ENCODE measurements around the gene ALDH1A3. TPM values are rescaled to one million over a fixed set of nuclear protein-coding genes. Genes with fewer than 3 reads are reported as not detected.

The ALDH1A3 gene
- 1.6 and 2.0 TPM in 2 replicates for polyA plus RNA-seq (2013)

DNA sequence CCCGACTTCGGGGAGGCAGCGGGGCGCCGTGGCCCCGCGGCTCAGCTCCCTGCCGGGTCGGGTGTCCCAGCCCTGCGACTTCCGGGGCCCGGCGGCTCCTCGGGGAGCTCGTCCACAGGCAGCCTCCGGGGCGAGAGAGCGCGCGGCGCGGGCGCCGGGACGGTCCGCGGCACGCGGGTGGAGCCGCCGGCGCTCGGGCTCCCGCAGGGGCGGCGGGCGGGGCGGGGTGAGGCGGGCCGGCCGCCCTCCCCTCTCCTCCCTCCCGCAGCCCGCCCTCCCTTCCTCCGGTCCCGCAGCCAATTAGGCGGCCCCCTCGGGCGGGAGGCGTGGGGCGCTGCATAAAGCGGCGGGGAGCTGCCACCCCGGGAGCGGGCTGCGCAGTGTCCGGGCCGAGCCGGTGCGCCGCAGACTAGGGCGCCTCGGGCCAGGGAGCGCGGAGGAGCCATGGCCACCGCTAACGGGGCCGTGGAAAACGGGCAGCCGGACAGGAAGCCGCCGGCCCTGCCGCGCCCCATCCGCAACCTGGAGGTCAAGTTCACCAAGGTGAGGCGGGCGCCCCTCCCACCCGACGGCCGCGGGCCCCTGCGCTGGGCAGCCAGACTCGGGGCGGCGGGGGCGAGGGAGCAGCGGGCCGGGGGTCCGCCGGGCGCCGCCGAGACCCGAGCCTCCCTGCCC is at the start of gene ALDH1A3:
Gene ALDH1A3 (plus strand): TSS at position 368 of the 675 bp plus-strand sequence. CDS start 77 bp downstream, at position 445.
- peaks cover 0 to 9% of the 10 kb centered on the region in 2 experiments for H3K4me1 ChIP-seq (ENCODE audit: control insufficient read depth in 1 of 2, insufficient read depth in 2 of 2, low read length in 2 of 2)
- H3K18ac ChIP-seq (ENCODE audit: low read length), result no peak within 1 kb of the TSS
- peak within 1 kb of the TSS; percentile 51 for H2AFZ ChIP-seq (ENCODE audit: insufficient read depth, low read length, poor library complexity)
- no peaks in the 10 kb centered on the region for H3K79me2 ChIP-seq (ENCODE audit: control insufficient read depth, insufficient read depth, low read length, poor library complexity)
- no peak within 1 kb of the TSS for H3K27ac ChIP-seq (ENCODE audit: low read depth, low read length)
- H2BK120ac ChIP-seq (ENCODE audit: insufficient read depth, low read length, poor library complexity), result no peak within 1 kb of the TSS
- H3K36me3 ChIP-seq (ENCODE audit: control insufficient read depth in 1 of 2, insufficient read depth in 2 of 2, low read length in 2 of 2), result no peaks in the 10 kb centered on the region
- H3K27me3 ChIP-seq (ENCODE audit: insufficient read depth, low read length), result peaks cover 37% of the 10 kb centered on the region
- no CpG with 5 or more reads among the region's 93 CpGs for WGBS (ENCODE audit: extremely low coverage, insufficient coverage, insufficient read length)
- H2BK12ac ChIP-seq (ENCODE audit: low read length), result no peak within 1 kb of the TSS
- peak in 1 of 2 donors; percentile 16 for DNase-seq
- no peak within 1 kb of the TSS for H2AK5ac ChIP-seq (ENCODE audit: low read length)
- H3K79me1 ChIP-seq (ENCODE audit: low read length), result no peaks in the 10 kb centered on the region
- no peak within 1 kb of the TSS for H4K8ac ChIP-seq (ENCODE audit: low read depth, low read length)
- no peak within 1 kb of the TSS for H4K91ac ChIP-seq (ENCODE audit: low read depth, low read length)
- H3K9me3 ChIP-seq (ENCODE audit: insufficient read depth, low read depth, low read length), result peaks cover 2% of the 10 kb centered on the region
- peak within 1 kb of the TSS; percentile 69 for H3K4me3 ChIP-seq (ENCODE audit: low read depth, low read length)
- H3K9ac ChIP-seq (ENCODE audit: low read length), result no peak within 1 kb of the TSS
- peak within 1 kb of the TSS; percentile 83 for H3K4me2 ChIP-seq (ENCODE audit: low read length)
- no peak within 1 kb of the TSS for H2BK5ac ChIP-seq (ENCODE audit: low read depth, low read length, poor library complexity)
- no peak within 1 kb of the TSS for H3K14ac ChIP-seq (ENCODE audit: low read length)
- H3K4ac ChIP-seq (ENCODE audit: low read depth, low read length), result no peak within 1 kb of the TSS
- H4K12ac ChIP-seq (ENCODE audit: low read depth, low read length), result no peak within 1 kb of the TSS
- H3K23ac ChIP-seq (ENCODE audit: low read length), result no peak within 1 kb of the TSS

DNA sequence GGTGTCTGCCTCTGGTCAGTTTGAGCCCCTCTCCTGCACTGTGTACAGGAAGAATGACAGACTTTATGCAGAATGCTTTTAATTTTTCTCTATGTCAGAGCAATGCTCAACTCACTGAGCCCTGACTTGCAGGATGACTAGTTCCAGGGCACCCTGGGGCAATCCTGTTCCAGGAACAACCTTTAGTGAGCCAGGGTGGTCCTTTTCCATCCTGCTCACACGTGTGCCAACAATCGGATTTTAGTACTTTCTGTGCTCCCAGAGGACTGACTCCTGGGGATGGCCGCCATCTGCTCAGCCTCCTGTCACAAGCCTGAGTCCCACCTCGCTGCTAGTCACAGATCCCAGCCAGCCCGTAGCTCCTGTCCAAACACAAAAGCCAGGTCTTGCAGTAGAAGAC is 48.2 kb upstream of the ALDH1A3 start:
- Histone ChIP-seq H3K4me3 (ENCODE audit: low read depth, low read length) (no peak overlapping the region), H2AK5ac (ENCODE audit: low read length) (no peak overlapping the region), H3K9ac (ENCODE audit: low read length) (no peak overlapping the region), H3K4me1 (ENCODE audit: control insufficient read depth in 1 of 2, insufficient read depth in 2 of 2, low read length in 2 of 2) (peaks cover 5 to 9% of the 10 kb centered on the region in 2 experiments), H3K23ac (ENCODE audit: low read length) (no peak overlapping the region), H3K36me3 (ENCODE audit: control insufficient read depth in 1 of 2, insufficient read depth in 2 of 2, low read length in 2 of 2) (no peaks in the 10 kb centered on the region), H3K27me3 (ENCODE audit: insufficient read depth, low read length) (no peaks in the 10 kb centered on the region), H4K91ac (ENCODE audit: low read depth, low read length) (no peak overlapping the region), H3K14ac (ENCODE audit: low read length) (no peak overlapping the region), H4K12ac (ENCODE audit: low read depth, low read length) (no peak overlapping the region), H2BK12ac (ENCODE audit: low read length) (no peak overlapping the region), H3K18ac (ENCODE audit: low read length) (no peak overlapping the region), H4K8ac (ENCODE audit: low read depth, low read length) (no peak overlapping the region), H3K27ac (ENCODE audit: low read depth, low read length) (no peak overlapping the region), H3K79me2 (ENCODE audit: control insufficient read depth, insufficient read depth, low read length, poor library complexity) (no peaks in the 10 kb centered on the region), H2BK120ac (ENCODE audit: insufficient read depth, low read length, poor library complexity) (no peak overlapping the region), H3K4me2 (ENCODE audit: low read length) (no peak overlapping the region), H3K79me1 (ENCODE audit: low read length) (peaks cover 3% of the 10 kb centered on the region), H3K4ac (ENCODE audit: low read depth, low read length) (no peak overlapping the region), H3K9me3 (ENCODE audit: insufficient read depth, low read depth, low read length) (peaks cover 1% of the 10 kb centered on the region), H2BK5ac (ENCODE audit: low read depth, low read length, poor library complexity) (no peak overlapping the region), H2AFZ (ENCODE audit: insufficient read depth, low read length, poor library complexity) (no peak overlapping the region)
- peak in 1 of 2 donors; percentile 24 for DNase-seq
- no CpG with 5 or more reads among the region's 5 CpGs for WGBS (ENCODE audit: extremely low coverage, insufficient coverage, insufficient read length)

DNA sequence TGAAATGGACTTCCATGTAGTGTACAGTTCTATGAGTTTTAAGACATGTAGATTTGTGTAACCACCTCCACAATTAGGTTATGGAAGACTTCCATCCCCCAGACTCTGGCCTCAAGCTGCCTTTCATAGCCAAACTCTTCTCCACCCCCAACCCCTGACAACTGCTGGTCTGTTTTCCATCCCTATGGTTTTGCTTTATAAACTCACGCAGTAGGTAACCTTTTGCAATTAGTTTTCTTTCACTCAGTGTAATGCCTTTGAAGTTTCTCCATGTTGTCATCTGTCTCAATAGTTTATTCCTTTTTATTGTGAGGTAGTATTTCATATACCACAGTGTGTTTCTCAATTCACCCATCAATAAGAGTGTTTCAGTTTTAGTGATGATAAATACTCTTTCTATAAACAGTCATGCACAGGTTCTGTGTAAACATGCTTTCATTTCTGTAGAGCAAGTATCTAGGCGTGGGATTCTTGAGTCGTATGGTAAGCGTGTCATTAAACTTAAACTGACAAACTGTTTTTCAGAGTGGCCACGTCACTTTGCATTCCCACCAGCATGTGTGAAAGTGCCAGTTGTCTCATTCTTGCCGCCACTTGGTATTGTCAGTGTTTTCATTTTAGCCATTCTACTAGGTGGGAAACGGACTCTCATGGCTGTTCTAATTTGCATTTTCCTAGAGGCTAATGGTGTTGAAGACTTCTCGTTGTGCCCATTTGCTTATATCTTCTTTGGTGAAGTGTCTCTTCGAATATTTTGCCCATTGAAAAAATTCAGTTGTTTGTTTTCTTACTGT is 47.3 kb upstream of the ALDH1A3 start:
- WGBS (ENCODE audit: extremely low coverage, insufficient coverage, insufficient read length), result no CpG with 5 or more reads among the region's 9 CpGs
- Histone ChIP-seq H3K4me3 (ENCODE audit: low read depth, low read length) (no peak overlapping the region), H3K4me1 (ENCODE audit: control insufficient read depth in 1 of 2, insufficient read depth in 2 of 2, low read length in 2 of 2) (peaks cover 5 to 9% of the 10 kb centered on the region in 2 experiments)

DNA sequence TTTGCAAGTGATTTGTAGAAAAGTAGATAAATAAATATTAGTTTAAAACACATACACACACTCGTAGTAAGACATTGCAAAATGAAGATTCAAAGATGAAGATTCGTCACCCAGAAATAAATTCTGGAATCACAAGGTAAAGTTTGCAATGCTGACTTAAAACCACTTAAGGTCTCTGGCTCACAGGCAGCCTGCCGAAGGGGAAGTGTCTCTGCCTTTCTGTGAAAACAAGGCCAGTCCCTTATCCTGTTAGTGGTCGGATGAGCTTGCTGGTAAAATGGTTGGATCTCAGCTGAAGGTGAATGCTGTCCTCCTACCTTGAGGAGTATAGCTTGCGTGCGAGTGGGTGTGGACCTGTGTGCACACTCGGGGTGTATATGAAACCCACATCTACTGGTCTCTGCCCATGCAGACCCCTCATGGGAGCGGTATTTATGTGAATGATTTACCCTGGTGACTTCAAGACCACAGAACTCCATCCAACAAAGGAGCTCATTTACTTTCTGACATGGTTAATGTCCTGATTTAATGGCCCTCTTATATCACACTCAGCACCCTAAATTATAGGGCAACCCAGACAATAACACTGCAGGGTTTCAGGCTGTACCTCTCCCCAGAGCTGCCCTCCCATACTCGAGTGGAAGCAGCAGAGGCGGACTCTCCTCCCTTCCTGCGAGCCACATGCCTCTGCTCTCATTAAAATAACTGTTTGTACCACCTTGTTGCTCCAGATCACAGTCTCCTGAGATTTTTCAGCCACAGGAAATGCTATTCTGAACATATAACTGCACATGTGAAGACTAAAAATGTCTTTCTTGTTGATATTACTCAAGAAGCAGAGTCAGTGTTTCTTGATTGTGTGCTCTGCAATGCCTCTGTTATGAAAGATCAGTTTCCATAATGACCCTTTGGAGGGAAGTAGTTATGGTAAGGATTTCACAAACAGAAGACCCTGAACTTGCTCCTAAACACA is 45.9 kb upstream of the ALDH1A3 start:
- Histone ChIP-seq H2BK120ac (ENCODE audit: insufficient read depth, low read length, poor library complexity) (no peak overlapping the region), H3K27ac (ENCODE audit: low read depth, low read length) (no peak overlapping the region)

More for the DNA sequence above, 47.3 kb upstream of the ALDH1A3 start:
- DNase-seq, result no peak
- H3K4me2 ChIP-seq (ENCODE audit: low read length), result no peak overlapping the region
- no peaks in the 10 kb centered on the region for H3K79me2 ChIP-seq (ENCODE audit: control insufficient read depth, insufficient read depth, low read length, poor library complexity)
- no peak overlapping the region for H2BK120ac ChIP-seq (ENCODE audit: insufficient read depth, low read length, poor library complexity)
- no peak overlapping the region for H3K4ac ChIP-seq (ENCODE audit: low read depth, low read length)
- no peak overlapping the region for H2BK12ac ChIP-seq (ENCODE audit: low read length)
- no peak overlapping the region for H2AK5ac ChIP-seq (ENCODE audit: low read length)
- H3K79me1 ChIP-seq (ENCODE audit: low read length), result peaks cover 3% of the 10 kb centered on the region
- H4K91ac ChIP-seq (ENCODE audit: low read depth, low read length), result no peak overlapping the region
- H3K9me3 ChIP-seq (ENCODE audit: insufficient read depth, low read depth, low read length), result peaks cover 1% of the 10 kb centered on the region
- no peak overlapping the region for H4K8ac ChIP-seq (ENCODE audit: low read depth, low read length)
- H4K12ac ChIP-seq (ENCODE audit: low read depth, low read length), result no peak overlapping the region
- no peak overlapping the region for H3K14ac ChIP-seq (ENCODE audit: low read length)
- H3K27me3 ChIP-seq (ENCODE audit: insufficient read depth, low read length), result no peaks in the 10 kb centered on the region
- H3K36me3 ChIP-seq (ENCODE audit: control insufficient read depth in 1 of 2, insufficient read depth in 2 of 2, low read length in 2 of 2), result no peaks in the 10 kb centered on the region
- H3K23ac ChIP-seq (ENCODE audit: low read length), result no peak overlapping the region
- no peak overlapping the region for H3K9ac ChIP-seq (ENCODE audit: low read length)
- no peak overlapping the region for H3K27ac ChIP-seq (ENCODE audit: low read depth, low read length)
- H2BK5ac ChIP-seq (ENCODE audit: low read depth, low read length, poor library complexity), result no peak overlapping the region
- H3K18ac ChIP-seq (ENCODE audit: low read length), result no peak overlapping the region
- H2AFZ ChIP-seq (ENCODE audit: insufficient read depth, low read length, poor library complexity), result no peak overlapping the region

More for the DNA sequence above, 45.9 kb upstream of the ALDH1A3 start:
- H3K27me3 ChIP-seq (ENCODE audit: insufficient read depth, low read length), result no peaks in the 10 kb centered on the region
- no peak overlapping the region for H2BK12ac ChIP-seq (ENCODE audit: low read length)
- H3K79me2 ChIP-seq (ENCODE audit: control insufficient read depth, insufficient read depth, low read length, poor library complexity), result no peaks in the 10 kb centered on the region
- no peak overlapping the region for H2AK5ac ChIP-seq (ENCODE audit: low read length)
- H4K91ac ChIP-seq (ENCODE audit: low read depth, low read length), result no peak overlapping the region
- no peak for DNase-seq
- no peaks in the 10 kb centered on the region for H3K36me3 ChIP-seq (ENCODE audit: control insufficient read depth in 1 of 2, insufficient read depth in 2 of 2, low read length in 2 of 2)
- H4K12ac ChIP-seq (ENCODE audit: low read depth, low read length), result no peak overlapping the region
- no peak overlapping the region for H3K4me3 ChIP-seq (ENCODE audit: low read depth, low read length)
- no peak overlapping the region for H3K23ac ChIP-seq (ENCODE audit: low read length)
- H3K79me1 ChIP-seq (ENCODE audit: low read length), result peaks cover 3% of the 10 kb centered on the region
- no CpG with 5 or more reads among the region's 11 CpGs for WGBS (ENCODE audit: extremely low coverage, insufficient coverage, insufficient read length)
- no peaks in the 10 kb centered on the region for H3K9me3 ChIP-seq (ENCODE audit: insufficient read depth, low read depth, low read length)
- no peak overlapping the region for H3K9ac ChIP-seq (ENCODE audit: low read length)
- H2BK5ac ChIP-seq (ENCODE audit: low read depth, low read length, poor library complexity), result no peak overlapping the region
- no peak overlapping the region for H3K18ac ChIP-seq (ENCODE audit: low read length)
- no peak overlapping the region for H2AFZ ChIP-seq (ENCODE audit: insufficient read depth, low read length, poor library complexity)
- peaks cover 5 to 9% of the 10 kb centered on the region in 2 experiments for H3K4me1 ChIP-seq (ENCODE audit: control insufficient read depth in 1 of 2, insufficient read depth in 2 of 2, low read length in 2 of 2)
- H4K8ac ChIP-seq (ENCODE audit: low read depth, low read length), result no peak overlapping the region
- no peak overlapping the region for H3K4ac ChIP-seq (ENCODE audit: low read depth, low read length)
- H3K4me2 ChIP-seq (ENCODE audit: low read length), result no peak overlapping the region
- H3K14ac ChIP-seq (ENCODE audit: low read length), result no peak overlapping the region
